ENCODE results near the gene SYN1. TPM values are rescaled to one million over a fixed set of nuclear protein-coding genes. Genes with fewer than 3 reads are reported as not detected.

SYN1 gene
- total RNA-seq, 1 donor from 2014 or later = 0.44 TPM

DNA sequence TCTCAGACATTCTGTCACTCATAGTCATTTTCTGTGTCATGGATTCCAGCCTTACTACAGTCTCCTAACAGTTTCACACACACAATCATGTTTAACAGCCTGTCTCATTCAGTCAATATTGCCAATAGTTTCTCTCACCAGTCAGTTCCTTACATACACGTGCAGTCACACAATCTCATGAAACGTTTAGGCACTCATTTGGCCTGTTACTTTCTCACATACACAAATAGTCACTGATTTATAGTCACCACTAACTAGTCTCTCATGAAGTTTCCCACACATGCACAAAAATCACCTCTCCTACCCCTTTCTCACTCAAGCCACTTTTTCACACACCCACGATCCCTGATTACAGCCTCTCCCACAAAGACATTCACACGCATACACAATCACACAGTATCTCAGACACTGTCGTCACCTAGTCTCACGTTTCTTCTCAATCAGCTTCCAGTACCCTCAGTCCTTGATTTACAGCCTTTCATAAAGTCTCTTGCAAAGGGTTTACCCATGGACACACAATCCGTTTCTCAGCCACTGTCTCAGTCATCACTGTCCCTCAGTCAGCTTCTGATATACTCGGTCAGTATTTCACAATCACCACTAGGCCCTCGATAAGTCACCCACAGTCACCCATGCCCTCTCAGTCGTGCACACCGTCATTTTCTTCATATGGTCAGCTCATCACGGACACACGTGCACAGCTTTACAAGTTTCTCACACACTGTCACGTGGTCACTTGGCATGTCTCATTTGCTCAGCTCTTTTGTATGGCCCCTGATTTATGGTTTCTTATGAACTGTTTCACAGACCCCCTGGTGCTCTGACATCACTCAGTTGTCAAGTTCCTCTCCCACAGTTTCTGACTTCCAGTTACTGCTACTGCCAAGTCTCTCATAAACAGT is 14.3 kb upstream of the SYN1 start:
- Histone ChIP-seq H3K27me3 (ENCODE audit: low read depth) (no peaks in the 10 kb centered on the region), H3K9me3 (no peaks in the 10 kb centered on the region), H3K36me3 (peaks cover 28% of the 10 kb centered on the region), H3K4me1 (no peaks in the 10 kb centered on the region), H3K27ac (no peak overlapping the region), H3K4me3 (no peak overlapping the region)
- DNase-seq = no peak
- ATAC-seq = no peak
- intact Hi-C loops (cut with DNase I) = no loop called here
- TF ChIP-seq, protein P1, sequence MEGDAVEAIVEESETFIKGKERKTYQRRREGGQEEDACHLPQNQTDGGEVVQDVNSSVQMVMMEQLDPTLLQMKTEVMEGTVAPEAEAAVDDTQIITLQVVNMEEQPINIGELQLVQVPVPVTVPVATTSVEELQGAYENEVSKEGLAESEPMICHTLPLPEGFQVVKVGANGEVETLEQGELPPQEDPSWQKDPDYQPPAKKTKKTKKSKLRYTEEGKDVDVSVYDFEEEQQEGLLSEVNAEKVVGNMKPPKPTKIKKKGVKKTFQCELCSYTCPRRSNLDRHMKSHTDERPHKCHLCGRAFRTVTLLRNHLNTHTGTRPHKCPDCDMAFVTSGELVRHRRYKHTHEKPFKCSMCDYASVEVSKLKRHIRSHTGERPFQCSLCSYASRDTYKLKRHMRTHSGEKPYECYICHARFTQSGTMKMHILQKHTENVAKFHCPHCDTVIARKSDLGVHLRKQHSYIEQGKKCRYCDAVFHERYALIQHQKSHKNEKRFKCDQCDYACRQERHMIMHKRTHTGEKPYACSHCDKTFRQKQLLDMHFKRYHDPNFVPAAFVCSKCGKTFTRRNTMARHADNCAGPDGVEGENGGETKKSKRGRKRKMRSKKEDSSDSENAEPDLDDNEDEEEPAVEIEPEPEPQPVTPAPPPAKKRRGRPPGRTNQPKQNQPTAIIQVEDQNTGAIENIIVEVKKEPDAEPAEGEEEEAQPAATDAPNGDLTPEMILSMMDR (IDR thresholded peaks at IDR 0.05) = no peak

DNA sequence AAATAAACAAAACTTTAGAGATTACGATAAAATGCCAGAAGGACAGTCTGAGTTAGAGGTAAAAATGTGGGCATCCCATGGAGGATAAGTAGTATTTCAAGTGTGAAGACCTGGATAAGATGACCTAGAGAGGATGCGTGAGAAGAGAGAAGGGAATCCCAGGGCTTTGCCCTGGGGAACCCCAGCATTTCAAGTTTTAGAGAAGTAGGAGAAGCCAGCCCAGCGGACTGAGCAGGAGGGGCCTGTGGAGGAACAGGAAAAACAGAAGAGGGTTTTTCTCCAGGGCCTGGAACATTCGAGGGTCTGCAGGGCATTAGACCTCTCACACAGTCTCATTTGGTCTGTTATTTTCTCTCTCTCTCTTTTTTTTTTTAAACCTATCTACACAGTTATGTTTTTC is 13.0 kb upstream of the SYN1 start:
- DNase-seq (no peak), ATAC-seq (no peak)
- Histone ChIP-seq H3K4me3 (no peak overlapping the region), H3K9me3 (no peaks in the 10 kb centered on the region), H3K27me3 (ENCODE audit: low read depth) (no peaks in the 10 kb centered on the region), H3K27ac (no peak overlapping the region), H3K4me1 (no peaks in the 10 kb centered on the region), H3K36me3 (peaks cover 18% of the 10 kb centered on the region)
- TF ChIP-seq, protein P1 (IDR thresholded peaks at IDR 0.05) = no peak
- intact Hi-C loops (cut with DNase I) = no loop called here

GRCh38 chrX:47631676-47632075 is 12.0 kb upstream of the SYN1 start:
- H3K27ac ChIP-seq = no peak overlapping the region
- no peak for ATAC-seq
- TF ChIP-seq, protein P1 (IDR thresholded peaks at IDR 0.05) = no peak

GRCh38 chrX:47629419-47630200 is 10.0 kb upstream of the SYN1 start, which contains the start of gene CFP:
Gene CFP, minus strand, starts transcription at chrX:47629930. Its CDS starts 86 bp downstream, at chrX:47629844.
- DNase-seq = no peak
- Histone ChIP-seq H3K27me3 (ENCODE audit: low read depth) (no peaks in the 10 kb centered on the region), H3K4me3 (peak within 1 kb of the TSS; percentile 34), H3K4me1 (no peaks in the 10 kb centered on the region), H3K9me3 (no peaks in the 10 kb centered on the region), H3K27ac (no peak within 1 kb of the TSS), H3K36me3 (no peaks in the 10 kb centered on the region)
- intact Hi-C loops (cut with DNase I) = no loop called here
- TF ChIP-seq, protein P1 (IDR thresholded peaks at IDR 0.05) = no peak
- peak; percentile 23 to 55 for ATAC-seq

More at GRCh38 chrX:47631676-47632075, 12.0 kb upstream of the SYN1 start:
- DNase-seq = no peak
- H3K4me1 ChIP-seq = no peaks in the 10 kb centered on the region
- intact Hi-C loops (cut with DNase I) = no loop called here
- no peak overlapping the region for H3K4me3 ChIP-seq
- H3K27me3 ChIP-seq (ENCODE audit: low read depth) = no peaks in the 10 kb centered on the region
- no peaks in the 10 kb centered on the region for H3K9me3 ChIP-seq
- H3K36me3 ChIP-seq = peaks cover 13% of the 10 kb centered on the region

DNA sequence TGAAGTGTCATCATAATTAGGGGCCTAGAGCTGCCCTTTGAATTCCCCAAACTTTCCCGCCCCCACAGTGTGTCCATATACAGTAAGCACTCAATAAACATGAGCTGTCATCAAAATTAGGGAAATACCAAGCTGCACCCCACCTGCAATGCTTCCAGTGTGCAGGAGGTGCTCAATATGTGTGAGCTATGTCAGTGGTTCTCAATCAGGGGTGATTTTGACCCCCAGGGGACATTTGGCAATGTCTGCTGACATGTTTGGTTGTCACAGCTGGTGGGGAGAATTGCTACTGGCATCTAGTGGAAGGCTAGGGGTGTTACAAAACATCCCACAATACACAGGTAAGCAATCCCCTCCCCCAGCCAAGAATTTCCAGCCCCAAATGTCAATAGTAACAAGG is 9.3 kb upstream of the SYN1 start:
- intact Hi-C loops (cut with DNase I) = no loop called here
- no peak for DNase-seq
- no peak for ATAC-seq

More for the DNA sequence above, 9.3 kb upstream of the SYN1 start:
- Histone ChIP-seq H3K4me1 (no peaks in the 10 kb centered on the region), H3K36me3 (no peaks in the 10 kb centered on the region), H3K27ac (no peak overlapping the region), H3K9me3 (no peaks in the 10 kb centered on the region), H3K27me3 (ENCODE audit: low read depth) (no peaks in the 10 kb centered on the region), H3K4me3 (peak overlapping the region; percentile 34)
- TF ChIP-seq, protein P1 (IDR thresholded peaks at IDR 0.05) = no peak
